AG04449 (cell line): Measurements from ENCODE around the gene IL27RA.
A peak's percentile ranks its signal among the peaks of the same experiment; 100 is the strongest.

Experiments used
- CTCF ChIA-PET: fragments of 350-600 bp; formaldehyde crosslinking; extraction: SDS; loops from one replicate; lab custom pipeline; 2021; ENCODE audit warnings: antibody characterized with exemption; lab: Yijun Ruan, JAX
- POLR2A ChIA-PET: fragments of 400-600, 350-600 bp; formaldehyde crosslinking; extraction: SDS; loops from one replicate; lab custom pipeline; 2020; ENCODE audit warnings: antibody characterized with exemption, inconsistent platforms; lab: Yijun Ruan, JAX
- DNase-seq: peaks from one replicate; pipeline ENCODE4 v3.0.0-alpha.2; 2010; ENCODE audit warnings: low read depth, low spot score
- H3K4me3 ChIP-seq: 2 replicates; pipeline ENCODE4 v1.5.1; 2011; ENCODE audit warnings: low read depth, mild to moderate bottlenecking, control low read depth, low read length
- TF ChIP-seq, protein P1 (sequence below): IDR thresholded peaks from one replicate; pipeline ENCODE4 v1.5.1; 2011; ENCODE audit warnings: mild to moderate bottlenecking, moderate library complexity, low read length, control low read depth, inconsistent platforms; ENCODE audit not compliant: insufficient read depth; ENCODE audit errors: missing control alignments

The IL27RA gene

DNA sequence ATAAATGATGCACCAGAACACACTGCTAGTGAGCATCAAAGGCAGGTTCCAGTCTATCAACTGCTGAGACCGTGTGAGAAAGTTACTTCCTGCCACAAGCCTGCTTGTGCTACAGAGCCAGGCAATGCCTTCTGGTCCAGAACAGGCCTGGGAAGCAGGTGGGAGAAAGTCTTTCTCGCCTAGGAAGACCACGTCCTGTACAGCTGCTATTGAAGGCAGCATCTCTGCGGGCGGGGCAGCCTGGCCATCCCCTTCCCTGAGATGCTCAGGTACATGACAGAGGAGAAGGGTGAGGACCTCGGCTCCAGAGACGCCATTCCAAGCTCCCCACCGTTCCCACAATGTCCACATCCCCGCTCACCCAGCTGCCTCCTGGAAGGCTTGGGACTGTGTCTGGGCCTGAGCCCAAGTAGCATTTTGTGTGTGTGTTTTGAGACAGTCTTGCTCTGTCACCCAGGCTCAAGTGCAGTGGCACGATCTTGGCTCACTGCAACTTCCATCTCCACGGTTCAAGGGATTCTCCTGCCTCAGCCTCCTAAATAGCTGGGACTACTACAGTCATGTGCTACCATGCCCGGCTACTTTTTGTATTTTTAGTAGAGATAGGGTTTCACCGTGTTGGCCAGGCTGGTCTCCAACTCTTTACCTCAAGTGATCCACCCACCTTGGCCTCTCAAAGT lies 28.9 kb upstream of the IL27RA start:
- CTCF ChIA-PET: interaction anchor here (1.7 to 2.1 kb wide), 2 partner anchors 10 to 16 kb away, joined by 5 to 7 read pairs; no protein-coding TSS in a partner anchor
- no peak for DNase-seq
- POLR2A ChIA-PET: interaction anchor here (0.7 kb wide), 1 partner anchor 64 kb away, joined by 4 read pairs; the partner anchor contains the start of gene PODNL1

GRCh38 chr19:14003251-14004055 lies 28.1 kb upstream of the IL27RA start:
- CTCF ChIA-PET: interaction anchor here (0.6 to 2.1 kb wide), 5 partner anchors 8 to 133 kb away, joined by 3 to 7 read pairs (median 5); partner anchors contain the start of genes ASF1B and IL27RA
- DNase-seq: no peak
- no peak overlapping the region for H3K4me3 ChIP-seq
- TF ChIP-seq, protein P1, sequence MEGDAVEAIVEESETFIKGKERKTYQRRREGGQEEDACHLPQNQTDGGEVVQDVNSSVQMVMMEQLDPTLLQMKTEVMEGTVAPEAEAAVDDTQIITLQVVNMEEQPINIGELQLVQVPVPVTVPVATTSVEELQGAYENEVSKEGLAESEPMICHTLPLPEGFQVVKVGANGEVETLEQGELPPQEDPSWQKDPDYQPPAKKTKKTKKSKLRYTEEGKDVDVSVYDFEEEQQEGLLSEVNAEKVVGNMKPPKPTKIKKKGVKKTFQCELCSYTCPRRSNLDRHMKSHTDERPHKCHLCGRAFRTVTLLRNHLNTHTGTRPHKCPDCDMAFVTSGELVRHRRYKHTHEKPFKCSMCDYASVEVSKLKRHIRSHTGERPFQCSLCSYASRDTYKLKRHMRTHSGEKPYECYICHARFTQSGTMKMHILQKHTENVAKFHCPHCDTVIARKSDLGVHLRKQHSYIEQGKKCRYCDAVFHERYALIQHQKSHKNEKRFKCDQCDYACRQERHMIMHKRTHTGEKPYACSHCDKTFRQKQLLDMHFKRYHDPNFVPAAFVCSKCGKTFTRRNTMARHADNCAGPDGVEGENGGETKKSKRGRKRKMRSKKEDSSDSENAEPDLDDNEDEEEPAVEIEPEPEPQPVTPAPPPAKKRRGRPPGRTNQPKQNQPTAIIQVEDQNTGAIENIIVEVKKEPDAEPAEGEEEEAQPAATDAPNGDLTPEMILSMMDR: no peak
- POLR2A ChIA-PET: interaction anchor here (0.7 kb wide), 1 partner anchor 65 kb away, joined by 4 read pairs; the partner anchor contains the start of gene PODNL1

More for the DNA sequence above, 28.9 kb upstream of the IL27RA start:
- H3K4me3 ChIP-seq: no peak overlapping the region
- TF ChIP-seq, protein P1: no peak

GRCh38 chr19:14004619-14005348 lies 26.8 kb upstream of the IL27RA start:
- POLR2A ChIA-PET: no interaction called here
- TF ChIP-seq, protein P1: no peak
- H3K4me3 ChIP-seq: no peak overlapping the region
- DNase-seq: no peak
- CTCF ChIA-PET: interaction anchor here (1.6 kb wide), 1 partner anchor 27 kb away, joined by 5 read pairs; the partner anchor contains the start of gene IL27RA

DNA sequence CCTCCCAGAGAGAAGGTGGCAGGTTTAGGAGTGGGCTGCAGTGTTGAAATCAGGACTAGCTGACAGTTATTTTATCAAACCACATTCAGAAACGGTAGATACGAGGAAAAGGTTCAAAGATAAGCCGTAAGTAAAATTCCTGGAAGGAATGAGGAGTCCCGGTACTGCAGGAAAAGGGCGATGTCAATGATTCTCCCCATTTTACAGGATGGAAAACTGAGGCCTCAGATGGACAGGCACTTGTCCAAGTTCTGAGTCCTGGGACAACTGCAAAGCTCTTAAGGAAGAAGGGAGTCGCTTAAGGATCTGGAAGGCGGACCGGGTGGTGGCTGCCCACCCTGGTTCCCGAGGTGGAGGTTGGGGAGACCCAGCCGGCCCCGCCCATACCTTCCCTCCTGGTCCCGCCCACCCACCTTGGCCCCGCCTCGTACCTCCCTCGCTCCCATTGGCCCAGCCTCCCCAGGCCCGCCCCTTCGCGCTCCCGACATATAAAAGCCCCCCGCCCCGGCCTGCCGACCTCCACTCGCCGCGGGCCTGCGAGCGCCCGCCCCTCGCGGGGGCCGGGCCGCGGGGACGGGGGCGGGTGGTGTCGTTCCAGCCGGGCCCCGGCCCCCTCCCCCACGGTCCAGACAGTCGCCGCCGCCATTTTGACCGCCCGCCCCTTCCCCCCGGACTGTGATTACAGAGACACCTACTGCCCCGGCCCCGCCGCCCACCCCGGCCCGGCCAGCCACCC lies 26.0 kb upstream of the IL27RA start:
- CTCF ChIA-PET: interaction anchor here (0.7 to 1.4 kb wide), 3 partner anchors 26 to 123 kb away, joined by 3 to 5 read pairs (median 3); partner anchors contain the start of gene IL27RA
- no peak for DNase-seq
- TF ChIP-seq, protein P1: no peak
- POLR2A ChIA-PET: interaction anchor here (0.6 to 1.1 kb wide), 3 partner anchors 8 to 131 kb away, joined by 3 to 4 read pairs (median 4); partner anchors contain the start of gene DCAF15
- peak overlapping the region; percentile 71 for H3K4me3 ChIP-seq

DNA sequence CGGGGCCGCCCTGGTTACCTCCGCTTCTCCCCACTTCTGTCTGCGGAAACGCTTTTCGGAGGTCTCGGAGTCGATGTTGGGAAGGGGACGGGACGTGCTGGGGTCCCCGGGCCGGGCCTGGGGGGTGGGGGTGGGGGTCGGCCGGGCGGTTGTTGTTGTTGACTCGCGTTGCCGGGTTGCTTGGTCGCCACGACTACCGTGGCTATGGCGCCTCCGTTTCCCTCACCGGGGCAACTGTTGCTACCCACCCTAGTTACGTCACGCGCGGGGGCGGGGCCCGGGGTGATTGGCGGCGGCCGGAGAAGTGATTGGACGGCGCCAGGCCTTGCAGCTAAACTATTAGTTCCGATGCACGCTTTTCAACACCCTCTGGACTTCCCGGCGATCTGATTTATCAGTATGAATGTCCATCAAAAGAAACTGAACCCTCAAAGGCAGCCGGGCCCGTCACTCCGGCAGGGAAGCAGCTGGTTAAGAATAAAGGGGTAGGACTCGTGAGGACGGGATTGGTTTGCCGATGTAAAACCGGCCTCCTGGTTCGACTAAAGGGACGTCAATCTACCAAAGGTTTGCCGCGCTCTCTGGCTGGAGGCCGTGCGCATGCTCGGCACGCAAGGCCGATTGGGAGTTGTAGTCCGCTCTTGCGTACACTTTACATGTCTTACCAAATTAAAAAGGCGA lies 25.3 kb upstream of the IL27RA start, which contains the start of gene RFX1:
Gene RFX1, minus strand, starts transcription at position 236 of the 681 bp plus-strand sequence. CDS start 12,477 bp downstream, outside the sequence.
- POLR2A ChIA-PET: interaction anchor here (0.6 to 1.1 kb wide), 4 partner anchors 9 to 131 kb away, joined by 3 to 4 read pairs (median 4); partner anchors contain the start of genes DCAF15 and IL27RA
- TF ChIP-seq, protein P1: no peak

More for the DNA sequence above, 25.3 kb upstream of the IL27RA start, which contains the start of gene RFX1:
- CTCF ChIA-PET: interaction anchor here (0.7 to 1.4 kb wide), 3 partner anchors 26 to 123 kb away, joined by 3 to 5 read pairs (median 3); partner anchors contain the start of gene IL27RA
- H3K4me3 ChIP-seq: peak within 1 kb of the TSS; percentile 78
- DNase-seq: peak; percentile 100
